VCaP (cell line): ENCODE measurements around the gene SETD9.

Source experiments
- H3K27ac ChIP-seq: fragments of 450-650 bp; 2 replicates; pipeline ENCODE4 v1.5.1; 2017
- CTCF ChIP-seq: fragments of 450-650 bp; conservative IDR thresholded peaks from 2 replicates; pipeline ENCODE4 v1.5.1; 2017; ENCODE audit warnings: mild to moderate bottlenecking, moderate library complexity

Gene SETD9

GRCh38 chr5:56938858-56939257, 29.5 kb downstream of the SETD9 start:
- H3K27ac ChIP-seq, result no peak overlapping the region
- TF ChIP-seq CTCF, result no peak

GRCh38 chr5:56941981-56942380, 32.6 kb downstream of the SETD9 start:
- TF ChIP-seq CTCF, result no peak
- H3K27ac ChIP-seq, result no peak overlapping the region

- H3K27ac ChIP-seq, result no peak overlapping the region
- no peak for TF ChIP-seq CTCF
These were observed 37.7 kb downstream of the SETD9 start for GRCh38 chr5:56947052-56947451.

- TF ChIP-seq CTCF, result no peak
- peak overlapping the region; percentile 90 for H3K27ac ChIP-seq
These were observed 41.3 kb downstream of the SETD9 start for GRCh38 chr5:56950626-56951125.

GRCh38 chr5:56951126-56951945, 41.9 kb downstream of the SETD9 start:
- peak overlapping the region; percentile 90 for H3K27ac ChIP-seq
- no peak for TF ChIP-seq CTCF

GRCh38 chr5:56951946-56952691, 42.7 kb downstream of the SETD9 start, which contains the start of gene MIER3:
Gene MIER3 (minus strand): TSS chr5:56952123. CDS start chr5:56952102, 21 bp downstream.
- no peak for TF ChIP-seq CTCF
- peak within 1 kb of the TSS; percentile 90 for H3K27ac ChIP-seq

- TF ChIP-seq CTCF, result no peak
- no peak overlapping the region for H3K27ac ChIP-seq
These were observed 44.9 kb downstream of the SETD9 start for GRCh38 chr5:56954262-56954661.
